Measurements from ENCODE around the gene EIPR1. TPM values are rescaled to one million over a fixed set of nuclear protein-coding genes. Genes with fewer than 3 reads are reported as not detected.
A peak's percentile ranks its signal among the peaks of the same experiment; 100 is the strongest.

The EIPR1 gene
- total and polyA plus RNA-seq, 5 experiments from 2014 or later: 26.8 to 42.2 (median 38.1) TPM

GRCh38 chr2:3147651-3148530, 229.7 kb downstream of the EIPR1 start:
- Mint-ChIP-seq H3K27ac (peak overlapping the region in 1 of 10 donors; percentile 39), H3K4me1 (peaks cover 0 to 24% (median 5%) of the 10 kb centered on the region in 4 donors), H3K4me3 (no peak overlapping the region), H3K36me3 (peaks cover 18 to 23% (median 20%) of the 10 kb centered on the region in 3 donors), H3K9me3 (peaks cover 0 to 25% (median 12%) of the 10 kb centered on the region in 9 donors), H3K27me3 (no peaks in the 10 kb centered on the region)
- ATAC-seq (no peak), DNase-seq (no peak)
- POLR2A ChIA-PET: no interaction called here

- Mint-ChIP-seq H3K4me3 (no peak overlapping the region), H3K27me3 (no peaks in the 10 kb centered on the region), H3K27ac (no peak overlapping the region), H3K9me3 (peaks cover 0 to 17% (median 7%) of the 10 kb centered on the region in 9 donors), H3K4me1 (peaks cover 0 to 15% (median 5%) of the 10 kb centered on the region in 4 donors), H3K36me3 (peaks cover 11 to 16% (median 14%) of the 10 kb centered on the region in 3 donors)
- no peak for ATAC-seq
- POLR2A ChIA-PET: no interaction called here
- no peak for DNase-seq
Measured at GRCh38 chr2:3146772-3147650, 230.6 kb downstream of the EIPR1 start.

- no peak overlapping the region for H3K4me3 Mint-ChIP-seq
- POLR2A ChIA-PET: no interaction called here
- peaks cover 0 to 8% (median 4%) of the 10 kb centered on the region in 9 donors for H3K9me3 Mint-ChIP-seq
- H3K4me1 Mint-ChIP-seq: peaks cover 0 to 8% (median 3%) of the 10 kb centered on the region in 4 donors
- DNase-seq (no peak), ATAC-seq (no peak)
- H3K27me3 Mint-ChIP-seq: no peaks in the 10 kb centered on the region
- peak overlapping the region in 1 of 10 donors; percentile 33 for H3K27ac Mint-ChIP-seq
- H3K36me3 Mint-ChIP-seq: peaks cover 5 to 9% (median 7%) of the 10 kb centered on the region in 3 donors
Measured at GRCh38 chr2:3146175-3146574, 231.4 kb downstream of the EIPR1 start.

GRCh38 chr2:3145471-3146021, 232.1 kb downstream of the EIPR1 start:
- no peak overlapping the region for H3K4me3 Mint-ChIP-seq
- DNase-seq: no peak
- no peaks in the 10 kb centered on the region for H3K27me3 Mint-ChIP-seq
- H3K4me1 Mint-ChIP-seq: peaks cover 0 to 8% (median 3%) of the 10 kb centered on the region in 4 donors
- peaks cover 0 to 3% (median under 1%) of the 10 kb centered on the region in 3 donors for H3K36me3 Mint-ChIP-seq
- peaks cover 0 to 2% (median under 1%) of the 10 kb centered on the region in 9 donors for H3K9me3 Mint-ChIP-seq
- ATAC-seq: no peak
- H3K27ac Mint-ChIP-seq: peak overlapping the region in 1 of 10 donors; percentile 85
- POLR2A ChIA-PET: no interaction called here

- Mint-ChIP-seq H3K36me3 (peaks cover 0 to under 1% (median 0%) of the 10 kb centered on the region in 3 donors), H3K4me1 (peaks cover 0 to 8% (median 3%) of the 10 kb centered on the region in 4 donors), H3K4me3 (no peak overlapping the region), H3K9me3 (no peaks in the 10 kb centered on the region), H3K27ac (peak overlapping the region in 2 of 10 donors; percentile 56 to 85), H3K27me3 (no peaks in the 10 kb centered on the region)
- POLR2A ChIA-PET: no interaction called here
- DNase-seq (no peak), ATAC-seq (no peak)
Measured at GRCh38 chr2:3144856-3145255, 232.8 kb downstream of the EIPR1 start.

- Mint-ChIP-seq H3K27ac (no peak overlapping the region), H3K27me3 (no peaks in the 10 kb centered on the region), H3K36me3 (no peaks in the 10 kb centered on the region), H3K4me3 (no peak overlapping the region), H3K9me3 (no peaks in the 10 kb centered on the region), H3K4me1 (peaks cover 0 to 8% (median 3%) of the 10 kb centered on the region in 4 donors)
- DNase-seq: no peak
- POLR2A ChIA-PET: no interaction called here
- ATAC-seq: no peak
Measured at GRCh38 chr2:3143602-3144001, 234.0 kb downstream of the EIPR1 start.

- DNase-seq (no peak), ATAC-seq (no peak)
- H3K4me1 Mint-ChIP-seq: peaks cover 0 to 8% (median 2%) of the 10 kb centered on the region in 4 donors
- H3K4me3 Mint-ChIP-seq: no peak overlapping the region
- peak overlapping the region in 1 of 10 donors; percentile 3 for H3K27ac Mint-ChIP-seq
- no peaks in the 10 kb centered on the region for H3K27me3 Mint-ChIP-seq
- no peaks in the 10 kb centered on the region for H3K36me3 Mint-ChIP-seq
- POLR2A ChIA-PET: no interaction called here
- H3K9me3 Mint-ChIP-seq: no peaks in the 10 kb centered on the region
Measured at GRCh38 chr2:3142961-3143571, 234.6 kb downstream of the EIPR1 start.

- DNase-seq (no peak), ATAC-seq (no peak)
- H3K27me3 Mint-ChIP-seq: no peaks in the 10 kb centered on the region
- H3K4me1 Mint-ChIP-seq: peaks cover 0 to 6% (median 2%) of the 10 kb centered on the region in 4 donors
- no peaks in the 10 kb centered on the region for H3K36me3 Mint-ChIP-seq
- H3K4me3 Mint-ChIP-seq: no peak overlapping the region
- no peak overlapping the region for H3K27ac Mint-ChIP-seq
- no peaks in the 10 kb centered on the region for H3K9me3 Mint-ChIP-seq
- POLR2A ChIA-PET: no interaction called here
Measured at GRCh38 chr2:3142210-3142609, 235.4 kb downstream of the EIPR1 start.

- H3K36me3 Mint-ChIP-seq: no peaks in the 10 kb centered on the region
- POLR2A ChIA-PET: no interaction called here
- no peaks in the 10 kb centered on the region for H3K9me3 Mint-ChIP-seq
- H3K27ac Mint-ChIP-seq: no peak overlapping the region
- no peaks in the 10 kb centered on the region for H3K27me3 Mint-ChIP-seq
- DNase-seq (no peak), ATAC-seq (no peak)
- peaks cover 0 to 6% (median 2%) of the 10 kb centered on the region in 4 donors for H3K4me1 Mint-ChIP-seq
- H3K4me3 Mint-ChIP-seq: no peak overlapping the region
Measured at GRCh38 chr2:3141696-3142095, 235.9 kb downstream of the EIPR1 start.

- POLR2A ChIA-PET: no interaction called here
- ATAC-seq (no peak), DNase-seq (no peak)
- peaks cover 0 to 3% (median 0%) of the 10 kb centered on the region in 4 donors for H3K4me1 Mint-ChIP-seq
- H3K36me3 Mint-ChIP-seq: peaks cover 0 to 9% (median 2%) of the 10 kb centered on the region in 3 donors
- H3K27me3 Mint-ChIP-seq: no peaks in the 10 kb centered on the region
- peaks cover 0 to 8% (median 0%) of the 10 kb centered on the region in 9 donors for H3K9me3 Mint-ChIP-seq
- H3K4me3 Mint-ChIP-seq: no peak overlapping the region
- H3K27ac Mint-ChIP-seq: no peak overlapping the region
Measured at GRCh38 chr2:3139906-3140305, 237.7 kb downstream of the EIPR1 start.
